Fibroblast of mammary gland (primary cell): ENCODE data around the gene KRTAP19-4.
"Not testable (repeated sequence)": the region's sequence is repeated elsewhere in the genome, so short reads cannot be mapped to it uniquely, and the experiment has no call there.

Experiments used
- DNase-seq: peaks from one replicate; pipeline ENCODE4 v3.0.0-alpha.2; 2010; ENCODE audit warnings: low read depth
- H3K4me3 ChIP-seq: 2 replicates; pipeline ENCODE4 v1.5.1; 2011; ENCODE audit warnings: low read depth, mild to moderate bottlenecking, low read length, moderate library complexity; ENCODE audit not compliant: control insufficient read depth
- TF ChIP-seq, protein P1 (sequence below): conservative IDR thresholded peaks from 2 replicates; pipeline ENCODE4 v1.5.1; 2011; ENCODE audit warnings: low read depth, low read length, inconsistent platforms; ENCODE audit not compliant: control insufficient read depth, insufficient read depth

Gene KRTAP19-4, protein sequence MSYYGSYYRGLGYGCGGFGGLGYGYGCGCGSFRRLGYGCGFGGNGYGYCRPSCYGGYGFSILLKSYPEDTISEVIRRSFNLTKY

DNA sequence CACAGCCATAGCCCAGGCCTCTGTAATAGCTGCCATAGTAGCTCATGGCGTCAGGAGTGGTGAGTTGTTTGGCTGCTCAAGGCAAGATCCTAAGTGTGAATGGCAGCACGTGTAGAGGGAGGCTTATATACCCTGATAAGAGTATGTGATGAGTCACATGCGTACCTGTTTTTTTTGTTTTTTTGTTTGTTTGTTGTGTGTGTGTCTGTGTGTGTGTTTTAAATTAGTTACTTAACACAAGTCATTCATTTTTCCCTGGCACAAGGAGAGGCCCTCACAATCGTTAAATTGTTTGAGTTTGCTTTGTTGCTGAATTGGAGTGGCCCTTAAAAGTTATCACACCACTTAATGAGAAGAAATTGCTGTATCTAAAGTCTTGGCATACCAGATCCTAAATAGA is at the start of gene KRTAP19-4:
Gene KRTAP19-4 (minus strand): TSS at position 101 of the 400 bp plus-strand sequence. CDS start 55 bp downstream, at position 46.
- TF ChIP-seq, protein P1, sequence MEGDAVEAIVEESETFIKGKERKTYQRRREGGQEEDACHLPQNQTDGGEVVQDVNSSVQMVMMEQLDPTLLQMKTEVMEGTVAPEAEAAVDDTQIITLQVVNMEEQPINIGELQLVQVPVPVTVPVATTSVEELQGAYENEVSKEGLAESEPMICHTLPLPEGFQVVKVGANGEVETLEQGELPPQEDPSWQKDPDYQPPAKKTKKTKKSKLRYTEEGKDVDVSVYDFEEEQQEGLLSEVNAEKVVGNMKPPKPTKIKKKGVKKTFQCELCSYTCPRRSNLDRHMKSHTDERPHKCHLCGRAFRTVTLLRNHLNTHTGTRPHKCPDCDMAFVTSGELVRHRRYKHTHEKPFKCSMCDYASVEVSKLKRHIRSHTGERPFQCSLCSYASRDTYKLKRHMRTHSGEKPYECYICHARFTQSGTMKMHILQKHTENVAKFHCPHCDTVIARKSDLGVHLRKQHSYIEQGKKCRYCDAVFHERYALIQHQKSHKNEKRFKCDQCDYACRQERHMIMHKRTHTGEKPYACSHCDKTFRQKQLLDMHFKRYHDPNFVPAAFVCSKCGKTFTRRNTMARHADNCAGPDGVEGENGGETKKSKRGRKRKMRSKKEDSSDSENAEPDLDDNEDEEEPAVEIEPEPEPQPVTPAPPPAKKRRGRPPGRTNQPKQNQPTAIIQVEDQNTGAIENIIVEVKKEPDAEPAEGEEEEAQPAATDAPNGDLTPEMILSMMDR = no peak
- DNase-seq = no peak
- no peak within 1 kb of the TSS for H3K4me3 ChIP-seq

DNA sequence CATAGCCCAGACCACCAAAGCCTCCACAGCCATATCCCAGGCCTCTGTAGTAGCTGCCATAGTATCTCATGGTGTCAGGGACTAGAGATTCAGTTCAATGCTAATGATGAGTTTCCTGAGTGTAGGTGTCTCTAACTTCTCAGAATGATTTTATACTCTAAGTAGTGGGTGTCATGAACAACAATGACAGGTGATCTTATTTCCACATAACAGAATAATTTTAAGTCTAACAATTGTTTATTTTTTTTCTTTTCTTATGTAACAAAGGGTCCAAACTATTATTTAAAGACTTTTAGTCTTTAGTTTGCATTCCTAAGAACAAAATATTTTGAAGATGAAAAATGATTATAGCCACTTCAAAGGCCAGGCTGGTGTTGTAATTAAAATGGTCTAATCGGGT is 44.8 kb upstream of the KRTAP19-4 start, which contains the start of gene KRTAP19-6:
Gene KRTAP19-6 (minus strand): TSS at position 101 of the 400 bp plus-strand sequence. CDS start 31 bp downstream, at position 70.
- DNase-seq = no peak
- TF ChIP-seq, protein P1 = no peak

DNA sequence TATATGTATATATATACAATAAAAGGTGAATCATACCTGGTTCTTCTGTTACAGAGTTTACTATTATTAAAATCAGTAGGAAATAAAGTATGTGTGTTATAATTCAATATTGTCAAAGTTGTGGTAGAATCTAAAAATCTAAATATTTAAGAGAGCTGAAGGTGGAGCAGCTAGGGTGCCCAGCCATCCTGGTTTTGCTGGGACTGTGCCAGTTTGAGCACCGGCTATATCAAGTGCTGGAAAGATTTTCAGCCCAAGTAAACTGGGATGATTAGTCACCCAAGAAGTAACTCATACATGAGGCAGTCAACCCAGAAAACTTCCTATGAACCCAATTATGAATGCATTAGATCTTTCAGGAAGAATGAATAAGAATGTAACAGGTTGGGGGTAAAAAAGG is 21.9 kb upstream of the KRTAP19-4 start:
- TF ChIP-seq, protein P1 = no peak
- no peak for DNase-seq
- no peak overlapping the region for H3K4me3 ChIP-seq

More for the DNA sequence above, 44.8 kb upstream of the KRTAP19-4 start, which contains the start of gene KRTAP19-6:
- H3K4me3 ChIP-seq = no peak within 1 kb of the TSS

DNA sequence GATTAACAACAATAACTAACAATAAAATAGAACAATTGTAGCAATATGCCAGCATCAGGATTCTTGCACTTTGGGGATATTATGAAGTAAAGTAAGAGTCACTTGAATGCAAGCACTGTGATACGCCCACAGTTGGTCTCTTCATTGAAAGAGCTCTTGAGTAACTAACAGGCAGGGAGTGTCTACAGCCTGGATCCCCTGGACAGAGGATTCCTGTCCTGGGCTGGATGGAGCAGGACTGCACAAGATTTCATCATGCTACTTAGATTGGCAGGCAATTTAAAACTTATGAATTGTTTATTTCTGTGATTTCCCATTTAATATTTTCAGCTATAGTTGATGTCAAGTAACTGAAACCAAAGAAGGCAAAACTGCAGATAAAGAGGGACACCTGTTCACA is 18.7 kb upstream of the KRTAP19-4 start:
- H3K4me3 ChIP-seq = no peak overlapping the region
- TF ChIP-seq, protein P1 = no peak
- DNase-seq = no peak

DNA sequence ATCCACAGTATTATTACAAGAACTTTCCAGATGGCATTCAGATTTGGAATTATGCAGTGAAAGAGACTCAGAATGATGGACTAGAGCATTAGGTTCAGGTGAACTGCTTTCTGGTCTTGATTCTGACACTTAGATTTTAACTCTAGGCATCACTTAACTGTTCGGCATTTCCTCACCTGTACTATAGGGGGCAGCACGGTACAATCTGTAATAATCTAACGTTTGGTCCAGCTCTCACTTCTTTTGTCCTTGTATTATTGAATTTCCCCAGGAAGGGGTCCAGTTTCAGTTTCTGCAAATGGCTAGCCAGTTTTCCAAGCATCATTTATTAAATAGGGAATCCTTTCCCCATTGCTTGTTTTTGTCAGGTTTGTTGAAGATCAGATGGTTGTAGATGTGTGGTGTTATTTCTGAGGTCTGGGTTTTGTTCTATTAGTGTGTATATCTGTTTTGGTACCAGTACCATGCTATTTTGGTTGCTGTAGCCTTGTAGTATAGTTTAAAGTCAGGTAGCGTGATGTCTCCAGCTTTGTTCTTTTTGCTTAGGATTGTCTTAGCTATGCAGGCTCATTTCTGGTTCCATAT is 8.7 kb upstream of the KRTAP19-4 start:
- DNase-seq, H3K4me3 ChIP-seq: not testable (repeated sequence)

DNA sequence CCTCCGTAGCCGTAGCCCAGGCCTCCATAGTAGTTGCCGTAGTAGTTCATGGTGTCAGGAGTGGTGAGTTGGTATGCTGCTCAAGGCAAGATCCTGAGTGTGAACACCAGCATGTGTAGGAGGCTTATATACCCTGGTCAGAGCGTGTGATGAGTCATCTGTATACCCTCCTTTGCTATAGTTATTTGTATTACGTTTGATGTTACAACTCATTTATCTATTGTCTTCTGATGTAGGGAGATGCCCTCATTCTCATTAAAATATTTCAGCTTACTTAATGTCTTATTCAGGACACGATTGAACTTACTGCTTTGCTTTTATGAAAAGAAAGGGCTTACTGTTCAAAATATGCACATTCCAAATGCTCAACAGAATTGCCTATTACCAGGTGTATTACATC is 5.1 kb upstream of the KRTAP19-4 start, which contains the start of gene KRTAP19-5:
Gene KRTAP19-5 (minus strand): TSS at position 101 of the 400 bp plus-strand sequence. CDS start 51 bp downstream, at position 50.
- TF ChIP-seq, protein P1 = no peak
- no peak for DNase-seq
- no peak within 1 kb of the TSS for H3K4me3 ChIP-seq

DNA sequence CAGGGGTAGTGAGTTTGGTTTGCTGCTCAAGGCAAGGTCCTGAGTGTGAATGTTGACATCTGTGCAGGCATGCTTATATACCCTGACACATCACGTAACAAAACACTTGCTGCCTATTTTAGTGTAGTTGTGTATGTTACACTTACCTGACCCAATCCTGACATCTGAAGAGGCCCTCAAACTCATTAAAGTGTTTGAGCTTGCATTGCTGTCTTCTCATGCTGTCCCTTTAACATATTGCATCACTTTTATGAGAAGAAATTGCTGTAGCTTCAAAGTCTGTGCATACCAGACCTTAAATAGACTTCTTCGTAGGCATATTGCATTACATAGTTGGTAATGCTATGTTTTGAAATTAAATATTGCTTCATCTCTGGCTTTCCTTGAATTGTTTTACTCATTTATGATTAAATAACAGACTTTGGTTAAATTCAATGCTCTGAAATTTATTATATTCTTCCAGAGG is 5.0 kb downstream of the KRTAP19-4 start, which contains the start of gene KRTAP19-3:
Gene KRTAP19-3 (minus strand): TSS at position 51 of the 466 bp plus-strand sequence. CDS start 56 bp downstream, outside the sequence.
- DNase-seq = no peak
- no peak within 1 kb of the TSS for H3K4me3 ChIP-seq
- TF ChIP-seq, protein P1 = no peak
